Skeletal muscle satellite cell (primary cell): Measurements from ENCODE around the gene TXNRD2.

Experiments used
- H3K27me3 ChIP-seq: 2 replicates; pipeline ENCODE4 v1.7.0; 2013; ENCODE audit warnings: low read length; ENCODE audit not compliant: control insufficient read depth, insufficient read depth
- H3K36me3 ChIP-seq: 2 replicates; pipeline ENCODE4 v1.7.0; 2013; ENCODE audit warnings: mild to moderate bottlenecking, control low read depth, low read length; ENCODE audit not compliant: insufficient read depth
- H3K4me1 ChIP-seq: 2 replicates; pipeline ENCODE4 v1.7.0; 2013; ENCODE audit warnings: low read length; ENCODE audit not compliant: control insufficient read depth, insufficient read depth
- H3K4me2 ChIP-seq: 2 replicates; pipeline ENCODE4 v1.7.0; 2013; ENCODE audit warnings: mild to moderate bottlenecking, low read length
- H3K4me3 ChIP-seq: 2 replicates; pipeline ENCODE4 v1.7.0; 2013; ENCODE audit warnings: low read length
- H3K9ac ChIP-seq: 2 replicates; pipeline ENCODE4 v1.7.0; 2013; ENCODE audit warnings: mild to moderate bottlenecking, low read depth, low read length, moderate library complexity
- H3K9me3 ChIP-seq: replicated peaks from 2 replicates; pipeline ENCODE4 v1.7.0; 2013; ENCODE audit warnings: mild to moderate bottlenecking, control low read depth, low read length

TXNRD2 gene

DNA sequence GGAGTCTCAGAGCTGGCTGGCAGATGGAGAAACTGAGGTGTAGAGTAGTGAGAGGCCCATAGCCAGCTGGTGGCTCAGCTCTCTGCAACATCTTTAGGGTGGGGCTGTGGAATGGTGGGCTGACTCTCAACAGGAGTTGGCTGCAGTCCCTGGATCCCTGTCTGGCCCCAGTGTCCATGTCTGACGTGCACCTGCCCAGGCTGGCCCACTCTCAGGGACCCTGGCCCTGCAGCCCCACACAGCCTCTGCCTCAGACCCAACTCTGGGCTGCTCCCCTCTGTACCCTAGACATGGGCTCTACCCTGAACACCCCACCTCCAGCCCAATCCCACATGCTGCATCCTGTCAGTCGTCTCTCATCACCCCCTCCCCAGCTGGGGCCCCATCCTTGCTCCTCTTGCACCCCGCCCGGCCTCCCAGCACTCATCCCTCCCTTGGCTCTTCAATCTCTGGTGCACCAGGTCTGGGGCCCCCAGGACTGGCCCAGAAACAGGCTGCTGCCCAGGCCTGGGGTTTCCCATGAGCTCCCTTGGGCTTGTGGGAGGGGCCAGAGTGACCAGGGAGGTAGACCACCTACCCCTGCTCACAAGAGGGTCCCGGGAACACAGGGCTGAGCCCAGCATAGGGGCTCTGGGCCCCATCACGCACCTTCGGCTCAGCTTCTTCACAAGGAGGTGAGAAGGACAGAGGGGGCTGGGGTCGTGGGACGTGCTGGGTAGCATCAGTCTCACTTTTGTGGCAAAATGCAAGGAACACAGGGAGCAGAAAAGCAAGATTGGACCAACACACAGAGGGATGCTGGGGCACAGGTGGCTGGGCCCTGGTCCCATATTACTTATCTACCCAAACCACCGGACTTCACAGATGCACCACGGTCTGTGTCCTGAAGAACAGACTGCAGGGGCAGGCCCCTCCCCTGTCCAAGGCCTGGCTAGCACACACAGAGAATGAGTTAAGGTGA is 43.5 kb upstream of the TXNRD2 start:
- H3K4me3 ChIP-seq, result no peak overlapping the region
- H3K9me3 ChIP-seq, result no peaks in the 10 kb centered on the region
- H3K4me1 ChIP-seq, result peaks cover 24% of the 10 kb centered on the region
- H3K9ac ChIP-seq, result no peak overlapping the region
- no peak overlapping the region for H3K4me2 ChIP-seq
- no peaks in the 10 kb centered on the region for H3K27me3 ChIP-seq
- H3K36me3 ChIP-seq, result no peaks in the 10 kb centered on the region

DNA sequence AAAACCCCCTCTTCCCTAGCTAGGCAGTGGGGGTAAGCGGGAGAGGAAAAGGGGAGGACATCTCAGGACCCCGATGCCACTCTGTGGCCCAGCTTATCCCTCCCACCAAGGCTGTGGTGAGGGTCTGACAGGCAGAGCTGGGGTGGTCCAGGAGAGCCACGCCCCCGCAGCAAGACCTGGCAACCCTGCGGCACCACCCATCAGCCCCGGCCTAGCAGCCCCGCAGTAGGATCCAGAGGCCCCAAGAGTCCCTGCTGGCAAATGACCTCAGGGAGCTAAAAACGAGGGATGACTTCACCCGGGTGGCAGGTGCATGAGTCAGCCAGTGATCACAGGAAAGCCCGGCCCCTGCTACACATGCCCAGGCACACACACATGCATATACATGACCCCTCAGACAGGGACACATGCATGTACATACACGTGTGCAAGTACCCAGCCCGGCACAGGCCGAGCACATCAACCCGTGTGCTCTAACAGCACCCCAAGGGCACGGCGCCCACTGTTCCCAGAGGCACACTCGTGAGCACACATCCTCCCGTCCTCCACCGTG is 42.7 kb upstream of the TXNRD2 start:
- Histone ChIP-seq H3K9ac (peak overlapping the region; percentile 41), H3K4me1 (peaks cover 24% of the 10 kb centered on the region)

DNA sequence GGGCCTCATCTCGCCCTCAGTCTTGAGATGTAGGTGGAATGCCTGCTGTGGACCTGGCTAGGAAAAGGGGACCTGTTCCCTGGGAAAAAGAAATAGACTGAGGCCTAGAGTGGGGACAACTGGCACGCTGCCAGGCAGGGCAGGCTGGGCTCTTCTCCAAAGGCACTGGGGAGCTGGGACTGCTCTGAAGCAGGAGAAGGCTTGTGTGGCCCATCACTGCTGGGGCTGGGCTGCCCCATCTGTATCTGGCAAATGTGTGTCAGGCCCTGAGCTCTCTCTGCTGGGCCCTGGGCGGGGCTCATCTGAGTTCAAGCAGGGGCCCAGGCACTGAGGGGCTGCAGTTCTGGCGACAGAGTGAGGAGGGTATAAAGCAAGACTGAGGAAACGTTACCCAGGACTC is 42.1 kb upstream of the TXNRD2 start:
- Histone ChIP-seq H3K4me1 (peaks cover 24% of the 10 kb centered on the region), H3K4me2 (no peak overlapping the region), H3K4me3 (no peak overlapping the region), H3K36me3 (no peaks in the 10 kb centered on the region), H3K9ac (peak overlapping the region; percentile 41), H3K9me3 (no peaks in the 10 kb centered on the region), H3K27me3 (no peaks in the 10 kb centered on the region)

More for the DNA sequence above, 42.7 kb upstream of the TXNRD2 start:
- Histone ChIP-seq H3K4me2 (no peak overlapping the region), H3K9me3 (no peaks in the 10 kb centered on the region), H3K36me3 (no peaks in the 10 kb centered on the region), H3K27me3 (no peaks in the 10 kb centered on the region), H3K4me3 (no peak overlapping the region)

DNA sequence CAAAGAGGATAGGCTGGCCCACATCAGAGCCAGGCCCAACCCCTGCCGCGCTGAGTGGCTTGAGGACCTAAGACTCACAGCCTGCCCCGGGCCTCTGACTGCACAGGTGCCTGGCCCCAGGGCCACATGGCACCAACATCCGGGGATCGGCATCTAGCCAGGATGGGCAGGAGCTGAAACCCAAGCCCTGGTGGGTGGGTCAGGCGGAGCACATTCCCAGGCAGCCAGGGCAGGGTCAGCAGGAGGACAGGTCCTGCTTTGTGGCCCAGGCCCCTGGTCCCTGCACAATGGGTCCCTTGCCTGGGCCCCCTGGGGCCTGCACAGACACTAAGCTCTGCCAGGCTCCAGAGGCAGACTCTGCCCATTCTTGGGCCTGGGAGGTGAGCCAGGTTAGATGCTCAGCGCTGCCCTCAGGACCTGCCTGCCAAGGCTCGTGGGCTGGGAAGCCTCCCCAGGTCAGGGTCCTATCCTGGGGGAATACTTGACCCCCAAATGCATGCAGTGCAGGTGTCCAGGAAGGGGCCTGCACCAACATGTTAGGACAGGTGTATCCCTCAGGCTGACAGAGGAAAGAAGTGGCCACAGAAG is 41.5 kb upstream of the TXNRD2 start:
- Histone ChIP-seq H3K36me3 (no peaks in the 10 kb centered on the region), H3K27me3 (no peaks in the 10 kb centered on the region), H3K4me2 (no peak overlapping the region), H3K9ac (no peak overlapping the region), H3K9me3 (no peaks in the 10 kb centered on the region), H3K4me3 (no peak overlapping the region), H3K4me1 (peaks cover 24% of the 10 kb centered on the region)

DNA sequence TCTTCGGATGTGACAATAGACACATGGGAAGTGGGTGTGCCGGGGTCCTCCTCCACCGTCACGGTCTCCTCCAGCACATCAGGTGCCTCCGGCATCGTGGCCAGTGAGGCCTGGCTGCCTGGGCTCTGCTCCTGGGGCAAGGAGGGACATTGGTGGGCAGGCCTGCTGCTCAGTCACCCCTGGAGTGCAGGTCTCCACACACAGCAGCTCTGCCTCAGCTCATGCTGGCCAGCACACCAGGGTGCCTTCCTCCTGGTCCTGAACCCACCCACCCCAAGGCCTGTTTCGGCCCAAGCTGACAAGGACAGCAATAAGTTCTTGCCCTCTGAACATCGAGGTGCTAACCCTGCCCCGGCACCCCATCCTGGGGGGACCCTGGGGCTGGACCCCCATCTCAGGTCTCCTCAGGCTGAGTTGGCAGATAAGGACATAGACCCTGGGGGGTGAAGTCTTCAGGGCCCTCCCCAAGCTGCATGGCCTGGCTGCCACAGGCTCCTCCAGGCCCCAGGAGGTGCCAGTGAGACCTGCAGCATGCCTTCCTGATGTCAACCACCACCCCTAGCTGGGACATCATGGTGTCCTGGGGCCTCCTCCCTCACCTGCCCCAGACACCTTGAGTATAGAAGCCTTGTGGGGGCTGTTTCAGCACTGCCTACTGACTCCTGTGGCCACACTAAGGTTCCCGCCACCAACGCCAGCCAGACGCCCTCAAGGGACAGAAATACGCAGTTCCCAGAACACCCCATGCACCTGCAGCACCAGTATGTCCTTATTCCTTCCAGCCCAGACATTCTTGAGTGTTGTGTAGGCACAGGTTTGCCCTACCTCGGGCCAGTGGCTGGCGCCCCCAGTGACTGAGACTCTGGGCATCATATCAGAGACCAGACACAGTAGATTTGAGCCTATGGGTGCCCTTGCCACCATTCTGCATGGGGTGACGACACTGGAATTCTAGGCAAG is 40.6 kb upstream of the TXNRD2 start:
- no peak overlapping the region for H3K9ac ChIP-seq
- no peak overlapping the region for H3K4me3 ChIP-seq

DNA sequence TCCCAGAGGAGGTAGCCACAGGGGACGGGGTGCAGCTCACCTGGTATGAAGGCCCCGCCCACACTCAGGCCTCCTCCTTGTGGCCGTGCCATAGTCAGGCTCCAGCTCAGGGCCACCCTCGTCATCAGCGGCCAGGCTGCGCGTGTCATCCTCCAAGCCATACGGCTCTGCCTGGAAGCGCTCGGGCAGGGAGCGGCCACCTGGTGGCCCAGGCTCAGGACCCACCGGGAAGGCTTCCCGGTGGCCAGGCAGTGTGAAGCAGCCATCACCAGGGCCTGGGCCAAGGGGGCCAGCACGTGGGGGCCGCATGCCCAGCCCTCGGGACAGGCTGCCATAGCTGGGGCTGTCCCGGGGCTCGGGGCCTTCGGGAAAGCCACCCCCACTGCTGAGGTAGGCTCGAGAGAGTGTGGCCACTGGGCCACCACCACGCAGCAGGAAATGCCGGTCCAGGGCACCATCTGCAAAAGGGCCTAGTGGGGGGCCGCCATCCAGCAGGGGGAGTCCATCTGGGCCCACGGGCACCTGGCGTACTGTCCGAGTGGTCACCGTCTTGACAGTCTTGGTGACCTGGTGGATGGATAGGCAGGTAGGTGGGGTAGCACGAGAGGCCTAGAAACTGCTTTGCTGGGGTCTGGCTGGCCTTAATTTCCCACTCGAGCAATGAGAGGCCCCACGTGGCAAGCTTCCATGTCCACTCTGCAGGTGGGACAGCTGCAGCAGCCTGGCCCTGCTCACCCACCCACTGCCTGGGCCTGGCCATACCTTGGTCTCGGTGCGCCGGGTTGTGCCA is 39.7 kb upstream of the TXNRD2 start:
- no peak overlapping the region for H3K4me3 ChIP-seq
- H3K9me3 ChIP-seq, result no peaks in the 10 kb centered on the region
- H3K9ac ChIP-seq, result no peak overlapping the region
- H3K4me2 ChIP-seq, result no peak overlapping the region
- no peaks in the 10 kb centered on the region for H3K27me3 ChIP-seq
- H3K36me3 ChIP-seq, result no peaks in the 10 kb centered on the region
- H3K4me1 ChIP-seq, result peaks cover 18% of the 10 kb centered on the region

More for the DNA sequence above, 40.6 kb upstream of the TXNRD2 start:
- no peaks in the 10 kb centered on the region for H3K27me3 ChIP-seq
- no peak overlapping the region for H3K4me2 ChIP-seq
- peaks cover 24% of the 10 kb centered on the region for H3K4me1 ChIP-seq
- no peaks in the 10 kb centered on the region for H3K36me3 ChIP-seq
- H3K9me3 ChIP-seq, result no peaks in the 10 kb centered on the region

DNA sequence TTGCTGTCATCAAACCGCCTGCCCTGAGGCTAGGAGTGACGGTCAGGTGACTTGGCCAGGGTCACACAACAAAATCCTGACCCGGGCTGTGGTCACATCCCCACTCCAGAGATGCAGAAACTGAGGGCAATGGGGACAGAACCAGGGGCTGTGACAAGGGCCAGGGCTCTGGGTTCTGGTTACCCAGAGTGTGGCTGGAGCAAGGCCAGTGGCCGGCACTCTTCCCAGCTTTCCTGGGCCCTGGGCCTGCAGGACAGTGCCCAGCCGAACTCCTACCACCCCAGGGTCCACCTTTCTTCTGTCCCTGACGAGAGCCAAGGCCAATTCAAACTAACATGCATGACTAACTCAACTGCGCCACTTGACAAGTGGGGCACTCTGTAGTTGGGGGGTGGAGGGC is 39.1 kb upstream of the TXNRD2 start:
- H3K27me3 ChIP-seq, result no peaks in the 10 kb centered on the region
- peaks cover 13% of the 10 kb centered on the region for H3K4me1 ChIP-seq

DNA sequence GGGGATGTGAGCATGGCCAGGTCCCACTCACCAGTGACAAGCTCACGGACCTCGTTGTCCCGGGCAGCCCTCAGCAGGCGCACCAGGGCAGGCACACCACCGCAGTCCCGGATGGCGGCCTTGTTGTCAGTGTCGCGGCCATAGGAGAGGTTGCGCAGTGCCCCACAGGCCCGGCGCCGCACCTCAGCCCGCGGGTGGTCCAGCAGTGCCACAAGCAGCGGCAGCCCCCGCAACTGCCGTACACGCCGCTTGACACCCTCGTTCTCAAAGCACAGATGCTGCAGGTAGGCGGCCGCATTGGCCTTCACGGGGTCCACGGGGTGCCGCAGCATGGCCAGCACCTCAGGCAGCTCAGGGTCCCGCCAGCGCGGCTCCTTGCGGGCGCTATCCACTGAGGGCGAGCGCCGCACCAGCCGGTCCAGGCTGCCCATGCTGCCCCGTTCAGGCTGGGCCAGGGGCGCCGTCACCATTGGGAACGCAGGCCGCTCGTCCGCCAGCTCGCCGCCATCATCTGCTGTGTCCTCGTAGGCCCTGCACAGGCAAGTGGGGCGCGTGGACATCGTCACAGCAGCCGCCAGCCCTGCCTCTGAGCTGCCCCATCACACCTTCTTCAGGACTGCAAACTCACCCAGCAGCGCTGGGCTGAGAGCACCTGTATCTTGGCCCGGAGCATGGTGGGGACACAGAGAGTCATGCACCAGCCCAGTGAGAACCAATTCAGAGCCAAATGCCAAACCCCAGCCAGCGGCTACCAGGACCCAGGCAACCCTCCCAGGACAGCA is 38.3 kb upstream of the TXNRD2 start:
- Histone ChIP-seq H3K36me3 (no peaks in the 10 kb centered on the region), H3K4me2 (no peak overlapping the region), H3K9me3 (no peaks in the 10 kb centered on the region), H3K4me1 (peaks cover 13% of the 10 kb centered on the region), H3K27me3 (no peaks in the 10 kb centered on the region), H3K9ac (no peak overlapping the region), H3K4me3 (no peak overlapping the region)

More for the DNA sequence above, 39.1 kb upstream of the TXNRD2 start:
- Histone ChIP-seq H3K36me3 (no peaks in the 10 kb centered on the region), H3K9me3 (no peaks in the 10 kb centered on the region), H3K4me2 (no peak overlapping the region), H3K4me3 (no peak overlapping the region), H3K9ac (no peak overlapping the region)

DNA sequence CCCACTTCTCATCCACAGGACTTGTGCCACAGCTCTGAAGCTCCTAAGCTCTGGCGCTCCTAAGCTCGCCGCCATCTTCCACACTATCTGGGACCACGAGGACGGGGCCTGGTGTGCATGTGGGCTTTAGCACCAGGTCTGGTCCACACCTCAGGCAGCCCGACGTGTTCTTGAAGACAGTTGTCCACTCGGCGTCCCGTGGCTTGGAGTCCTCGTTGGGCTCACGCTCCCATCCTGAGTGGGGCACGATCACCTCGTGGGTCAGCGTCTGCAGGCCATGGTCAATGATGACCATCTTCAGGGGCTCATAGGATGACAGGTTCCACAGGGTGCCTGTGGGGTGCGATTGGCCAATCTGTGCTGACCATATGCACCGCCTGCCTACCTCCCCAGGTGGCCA is 37.1 kb upstream of the TXNRD2 start:
- Histone ChIP-seq H3K27me3 (no peaks in the 10 kb centered on the region), H3K9me3 (no peaks in the 10 kb centered on the region), H3K36me3 (no peaks in the 10 kb centered on the region), H3K9ac (no peak overlapping the region), H3K4me3 (no peak overlapping the region), H3K4me2 (no peak overlapping the region), H3K4me1 (peaks cover 3% of the 10 kb centered on the region)
